ENCODE data around the gene LIN52. TPM values are rescaled to one million over a fixed set of nuclear protein-coding genes. Genes with fewer than 3 reads are reported as not detected.

The LIN52 gene
- total RNA-seq, 3 donors from 2014 or later = 4.1 to 9.0 (median 7.4) TPM

DNA sequence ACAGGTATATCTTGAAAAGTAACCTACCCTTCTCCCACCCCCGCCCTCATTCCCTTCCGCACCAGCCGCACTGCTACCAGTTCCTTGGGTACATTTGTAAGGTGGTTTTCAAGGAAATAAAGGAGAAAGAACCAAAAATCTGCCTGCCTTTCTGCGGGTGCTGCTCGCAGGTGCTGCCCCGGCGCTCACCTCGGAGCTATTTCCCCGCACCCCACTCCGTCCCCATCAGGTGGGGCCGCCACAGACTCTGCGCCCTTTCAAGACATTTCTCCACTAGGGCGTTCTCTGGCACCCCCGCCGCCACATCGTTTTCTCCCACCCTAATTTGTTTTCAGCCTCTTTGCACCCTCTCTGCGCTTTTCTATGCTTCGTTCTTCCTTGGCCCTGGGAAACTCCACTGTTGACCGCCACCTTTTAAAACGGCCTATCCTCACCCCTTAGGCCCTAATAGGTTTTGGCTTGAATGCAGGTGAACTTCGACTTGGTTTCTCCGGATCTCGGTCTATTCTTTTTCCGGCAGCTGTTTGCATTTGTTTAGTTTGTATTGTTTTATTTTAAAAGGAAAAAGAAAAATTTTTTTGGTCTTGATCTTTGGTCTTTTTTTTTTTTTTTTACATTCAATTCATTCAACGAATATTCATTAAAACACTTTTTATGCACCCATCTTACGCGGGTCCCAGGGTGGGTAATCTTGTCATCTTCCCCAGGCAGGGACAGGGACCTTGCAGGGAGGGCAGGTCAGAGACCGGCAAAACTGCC, 157.4 kb downstream of the LIN52 start:
- ATAC-seq = no peak
- Histone ChIP-seq H3K4me1 (ENCODE audit: low read depth) (peaks cover 19% of the 10 kb centered on the region), H3K9me3 (no peaks in the 10 kb centered on the region), H3K4me3 (no peak overlapping the region), H3K36me3 (ENCODE audit: low read depth) (no peaks in the 10 kb centered on the region)
- no peak for DNase-seq
- intact Hi-C loops (cut with DNase I, micrococcal nuclease) = no loop called here
- no peak for TF ChIP-seq CTCF (IDR thresholded peaks at IDR 0.05)

- ATAC-seq = no peak
These were observed 158.0 kb downstream of the LIN52 start for GRCh38 chr14:74242780-74243042.

GRCh38 chr14:74243051-74243450, 158.3 kb downstream of the LIN52 start:
- H3K4me1 ChIP-seq (ENCODE audit: low read depth) = peaks cover 19% of the 10 kb centered on the region
- H3K36me3 ChIP-seq (ENCODE audit: low read depth) = no peaks in the 10 kb centered on the region
- intact Hi-C loops (cut with DNase I, micrococcal nuclease) = no loop called here
- no peak for TF ChIP-seq CTCF (IDR thresholded peaks at IDR 0.05)
- no peak overlapping the region for H3K4me3 ChIP-seq
- H3K9me3 ChIP-seq = no peaks in the 10 kb centered on the region
- no peak for ATAC-seq
- DNase-seq = no peak

More at GRCh38 chr14:74242780-74243042, 158.0 kb downstream of the LIN52 start:
- no peak overlapping the region for H3K4me3 ChIP-seq
- no peak for DNase-seq
- H3K4me1 ChIP-seq (ENCODE audit: low read depth) = peaks cover 19% of the 10 kb centered on the region
- intact Hi-C loops (cut with DNase I, micrococcal nuclease) = no loop called here
- no peaks in the 10 kb centered on the region for H3K36me3 ChIP-seq (ENCODE audit: low read depth)
- H3K9me3 ChIP-seq = no peaks in the 10 kb centered on the region
- TF ChIP-seq CTCF (IDR thresholded peaks at IDR 0.05) = no peak

GRCh38 chr14:74244115-74244514, 159.4 kb downstream of the LIN52 start:
- H3K36me3 ChIP-seq (ENCODE audit: low read depth) = no peaks in the 10 kb centered on the region
- no peak for ATAC-seq
- intact Hi-C loops (cut with DNase I, micrococcal nuclease) = no loop called here
- TF ChIP-seq CTCF (IDR thresholded peaks at IDR 0.05) = no peak
- DNase-seq = no peak
- no peaks in the 10 kb centered on the region for H3K9me3 ChIP-seq
- no peak overlapping the region for H3K4me3 ChIP-seq
- peaks cover 19% of the 10 kb centered on the region for H3K4me1 ChIP-seq (ENCODE audit: low read depth)

DNA sequence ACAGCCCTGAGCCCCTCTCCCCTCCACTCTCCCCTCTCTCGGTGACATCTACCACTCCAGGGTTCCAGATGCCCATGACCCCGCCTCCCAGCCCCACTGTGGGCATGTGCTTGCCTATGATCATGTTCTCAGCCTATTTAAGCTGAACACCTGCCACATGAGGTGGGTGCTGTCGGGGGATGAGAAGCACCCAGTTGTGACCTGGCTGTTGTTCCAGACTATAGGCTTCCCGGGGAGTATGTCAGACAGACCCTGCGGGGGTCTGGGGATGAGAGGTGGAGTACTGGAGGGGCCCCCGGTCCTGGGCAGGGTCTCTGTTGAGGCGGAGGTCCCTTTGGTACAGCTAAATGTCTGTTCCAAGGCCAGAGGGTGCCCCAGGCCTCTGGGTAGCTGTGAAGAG, 160.5 kb downstream of the LIN52 start:
- H3K4me1 ChIP-seq (ENCODE audit: low read depth) = peaks cover 12% of the 10 kb centered on the region
- ATAC-seq (no peak), DNase-seq (no peak)
- intact Hi-C loops (cut with DNase I, micrococcal nuclease) = no loop called here
- H3K4me3 ChIP-seq = no peak overlapping the region
- TF ChIP-seq CTCF (IDR thresholded peaks at IDR 0.05) = no peak
- no peaks in the 10 kb centered on the region for H3K36me3 ChIP-seq (ENCODE audit: low read depth)
- H3K9me3 ChIP-seq = no peaks in the 10 kb centered on the region

DNA sequence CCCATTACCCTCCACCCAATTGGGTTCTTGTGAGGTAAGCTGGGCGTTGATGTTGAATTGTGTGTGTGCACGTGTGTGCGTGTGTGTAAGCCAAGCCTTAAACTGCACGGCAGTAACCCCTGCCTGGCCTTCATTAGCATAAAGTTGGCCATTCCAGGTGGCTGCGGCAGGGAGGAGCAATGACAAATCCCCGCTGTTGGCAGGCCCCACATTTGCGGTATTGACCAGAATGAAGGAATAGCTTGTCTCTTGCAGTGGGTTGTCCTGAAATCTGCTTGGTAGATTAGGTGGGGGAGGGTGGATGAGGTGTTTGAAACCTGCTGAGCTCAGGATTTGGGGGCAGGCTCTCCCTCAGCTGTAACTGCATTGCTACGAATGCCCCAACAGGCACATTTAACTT, 161.8 kb downstream of the LIN52 start:
- no peak for DNase-seq
- Histone ChIP-seq H3K36me3 (ENCODE audit: low read depth) (no peaks in the 10 kb centered on the region), H3K4me3 (no peak overlapping the region), H3K4me1 (ENCODE audit: low read depth) (no peaks in the 10 kb centered on the region), H3K9me3 (no peaks in the 10 kb centered on the region)
- ATAC-seq = no peak
- intact Hi-C loops (cut with DNase I, micrococcal nuclease) = no loop called here
- TF ChIP-seq CTCF (IDR thresholded peaks at IDR 0.05) = no peak

Measured in mucosa of descending colon (tissue), 3 donors.